GM23338 (cell line): ENCODE measurements around the gene FILIP1L.

Experiments used
- CREB1 ChIP-seq: fragments of 250-450 bp; sonication (Bioruptor Pico); IDR thresholded peaks from 2 replicates; pipeline ENCODE4 v1.5.0; 2020; ENCODE audit warnings: low read depth, mild to moderate bottlenecking, moderate library complexity
- EZH2 ChIP-seq: fragments of 200-600 bp; sonication (generic); IDR thresholded peaks from one replicate; pipeline ENCODE4 v1.8.0; 2017; ENCODE audit warnings: antibody characterized with exemption, mild to moderate bottlenecking, low read depth; ENCODE audit not compliant: unreplicated experiment
- EZH2phosphoT487 ChIP-seq: fragments of 200-600 bp; sonication (generic); IDR thresholded peaks from one replicate; pipeline ENCODE4 v1.8.1; 2018; ENCODE audit warnings: antibody characterized with exemption; ENCODE audit not compliant: unreplicated experiment
- NANOG ChIP-seq: IDR thresholded peaks from 2 replicates; pipeline ENCODE4 v1.6.1; 2016; ENCODE audit warnings: antibody characterized with exemption, borderline replicate concordance
- POLR2AphosphoS5 ChIP-seq: IDR thresholded peaks from 2 replicates; pipeline ENCODE4 v1.6.1; 2016; ENCODE audit warnings: antibody characterized with exemption, low read depth
- REST ChIP-seq: IDR thresholded peaks from one replicate; pipeline ENCODE4 v1.6.1; 2018; ENCODE audit warnings: antibody characterized with exemption; ENCODE audit not compliant: unreplicated experiment
- ZNF114 ChIP-seq: fragments of 250-450 bp; sonication (Bioruptor Pico); IDR thresholded peaks from 2 replicates; pipeline ENCODE4 v1.5.0; 2020; ENCODE audit warnings: mild to moderate bottlenecking, moderate library complexity
- ZNF331 ChIP-seq: fragments of 250-450 bp; sonication (Bioruptor Pico); IDR thresholded peaks from 2 replicates; pipeline ENCODE4 v1.5.0; 2020; ENCODE audit warnings: low read depth, mild to moderate bottlenecking, moderate library complexity
- TF ChIP-seq, protein P1 (sequence below), 2 experiments: fragments of 200-600 bp in 1 of 2; sonication (generic) in 1 of 2; conservative IDR thresholded peaks; 2 replicates each; pipeline versions ENCODE4 v1.5.1 to v1.6.1; 2016 to 2017; ENCODE audit warnings: antibody characterized with exemption in 2 of 2, low read depth in 2 of 2, mild to moderate bottlenecking in 2 of 2, moderate library complexity in 1 of 2

- TF ChIP-seq, protein P1, sequence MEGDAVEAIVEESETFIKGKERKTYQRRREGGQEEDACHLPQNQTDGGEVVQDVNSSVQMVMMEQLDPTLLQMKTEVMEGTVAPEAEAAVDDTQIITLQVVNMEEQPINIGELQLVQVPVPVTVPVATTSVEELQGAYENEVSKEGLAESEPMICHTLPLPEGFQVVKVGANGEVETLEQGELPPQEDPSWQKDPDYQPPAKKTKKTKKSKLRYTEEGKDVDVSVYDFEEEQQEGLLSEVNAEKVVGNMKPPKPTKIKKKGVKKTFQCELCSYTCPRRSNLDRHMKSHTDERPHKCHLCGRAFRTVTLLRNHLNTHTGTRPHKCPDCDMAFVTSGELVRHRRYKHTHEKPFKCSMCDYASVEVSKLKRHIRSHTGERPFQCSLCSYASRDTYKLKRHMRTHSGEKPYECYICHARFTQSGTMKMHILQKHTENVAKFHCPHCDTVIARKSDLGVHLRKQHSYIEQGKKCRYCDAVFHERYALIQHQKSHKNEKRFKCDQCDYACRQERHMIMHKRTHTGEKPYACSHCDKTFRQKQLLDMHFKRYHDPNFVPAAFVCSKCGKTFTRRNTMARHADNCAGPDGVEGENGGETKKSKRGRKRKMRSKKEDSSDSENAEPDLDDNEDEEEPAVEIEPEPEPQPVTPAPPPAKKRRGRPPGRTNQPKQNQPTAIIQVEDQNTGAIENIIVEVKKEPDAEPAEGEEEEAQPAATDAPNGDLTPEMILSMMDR (conservative IDR thresholded peaks at IDR 0.05; ENCODE audit: low read depth in 2 of 2), result no peak
- TF ChIP-seq REST (no peak), EZH2 (no peak), EZH2phosphoT487 (no peak), ZNF331 (CRISPR knock-in tag) (no peak), NANOG (no peak), ZNF114 (CRISPR knock-in tag) (no peak), CREB1 (no peak), POLR2AphosphoS5 (no peak)
These were observed 46.7 kb downstream of the FILIP1L start for GRCh38 chr3:100067589-100067988.
